H1 (cell line): ENCODE results near the gene BAAT. TPM values are rescaled to one million over a fixed set of nuclear protein-coding genes. Genes with fewer than 3 reads are reported as not detected.

Experiments
- CTCF ChIA-PET: fragments of 300-600 bp; sonication (Branson Sonifier 250); formaldehyde crosslinking; loops from one replicate; lab custom pipeline; 2021; ENCODE audit not compliant: partially characterized antibody; lab: Charles Lee
- POLR2A ChIA-PET: fragments of 300-600 bp; sonication (Branson Sonifier 250); formaldehyde crosslinking; loops from one replicate; lab custom pipeline; 2021; ENCODE audit warnings: inconsistent platforms; ENCODE audit not compliant: partially characterized antibody; lab: Charles Lee
- DNase-seq, 2 experiments: peaks; one replicate each; pipeline versions ENCODE4 v3.0.0 to v3.0.0-alpha.2; 2010 to 2022; ENCODE audit warnings: low spot score in 2 of 2, low read depth in 1 of 2, mixed read lengths in 1 of 2
- FAIRE-seq: peaks from 2 replicates; lab custom pipeline; 2011; peaks lifted over from hg19 to GRCh38; lab: Jason Lieb, UNC
- H2AFZ ChIP-seq: 2 replicates; pipeline ENCODE4 v1.8.1; 2012; ENCODE audit warnings: low read length, inconsistent platforms
- H2AK5ac ChIP-seq: 2 replicates; pipeline ENCODE4 v1.6.1; 2013; ENCODE audit warnings: low read depth, low read length
- H2BK120ac ChIP-seq: replicated peaks from 2 replicates; pipeline ENCODE3; 2013; ENCODE audit warnings: low read depth, low read length, inconsistent platforms
- H2BK12ac ChIP-seq: 2 replicates; pipeline ENCODE4 v1.6.1; 2013; ENCODE audit warnings: low read depth, low read length
- H2BK15ac ChIP-seq: 2 replicates; pipeline ENCODE4 v1.6.1; 2013; ENCODE audit warnings: low read length
- H2BK20ac ChIP-seq: 2 replicates; pipeline ENCODE4 v1.6.1; 2013; ENCODE audit warnings: low read length
- H2BK5ac ChIP-seq: 2 replicates; pipeline ENCODE4 v1.6.1; 2013; ENCODE audit warnings: low read depth, low read length
- H3K14ac ChIP-seq: 2 replicates; pipeline ENCODE4 v1.6.1; 2013; ENCODE audit warnings: inconsistent platforms; ENCODE audit not compliant: insufficient read length
- H3K18ac ChIP-seq: 2 replicates; pipeline ENCODE4 v1.6.1; 2013; ENCODE audit warnings: low read length; ENCODE audit errors: extremely low read depth
- H3K23ac ChIP-seq: 2 replicates; pipeline ENCODE4 v1.6.1; 2013; ENCODE audit warnings: inconsistent platforms; ENCODE audit not compliant: insufficient read length
- H3K23me2 ChIP-seq: 2 replicates; pipeline ENCODE4 v1.6.1; 2013; ENCODE audit warnings: low read depth, low read length
- H3K27ac ChIP-seq: 2 replicates; pipeline ENCODE4 v1.6.1; 2011; ENCODE audit warnings: low read depth, low read length, inconsistent platforms
- H3K27me3 ChIP-seq, 4 experiments: replicated peaks in 1 of 4; 1 replicate in 1 of 4; 2 replicates in 3 of 4; pipeline versions ENCODE4 v1.6.1 to v1.8.1; 2011 to 2013; ENCODE audit warnings: low read length in 3 of 4, mild to moderate bottlenecking in 3 of 4, inconsistent platforms in 2 of 4, mixed read lengths in 2 of 4, moderate library complexity in 1 of 4; ENCODE audit not compliant: control insufficient read depth in 3 of 4, insufficient read depth in 3 of 4; ENCODE audit errors: extremely low read depth in 1 of 4
- H3K36me3 ChIP-seq, 4 experiments: 2 replicates each; pipeline versions ENCODE4 v1.6.1 to v1.8.1; 2011 to 2013; ENCODE audit warnings: mild to moderate bottlenecking in 4 of 4, low read length in 3 of 4, moderate library complexity in 2 of 4, control low read depth in 1 of 4, inconsistent platforms in 1 of 4; ENCODE audit not compliant: insufficient read depth in 4 of 4, control insufficient read depth in 2 of 4
- H3K4ac ChIP-seq: replicated peaks from 2 replicates; pipeline ENCODE3; 2013; ENCODE audit warnings: low read length, low read depth, mixed read lengths, inconsistent platforms; ENCODE audit not compliant: insufficient read length
- H3K4me1 ChIP-seq, 4 experiments: replicated peaks in 1 of 4; 1 replicate in 1 of 4; 2 replicates in 3 of 4; pipeline versions ENCODE4 v1.6.1 to v1.8.1; 2011 to 2013; ENCODE audit warnings: low read length in 3 of 4, inconsistent platforms in 2 of 4, mixed read lengths in 1 of 4; ENCODE audit not compliant: insufficient read depth in 4 of 4, control insufficient read depth in 3 of 4
- H3K4me2 ChIP-seq, 2 experiments: 2 replicates each; pipeline versions ENCODE4 v1.6.1 to v1.8.1; 2011 to 2013; ENCODE audit warnings: low read depth in 2 of 2, low read length in 2 of 2, control low read depth in 1 of 2, inconsistent platforms in 1 of 2, mild to moderate bottlenecking in 1 of 2; ENCODE audit not compliant: insufficient read depth in 1 of 2
- H3K4me3 ChIP-seq, 4 experiments: fragments of 200-600, 300-600 bp in 1 of 4; sonication (generic), shearing (Covaris generic), sonication (Bioruptor Twin) in 1 of 4; 2 replicates each; pipeline versions ENCODE4 v1.5.1 to v1.8.1; 2011 to 2016; ENCODE audit warnings: low read length in 4 of 4, low read depth in 3 of 4, control low read depth in 2 of 4, inconsistent platforms in 2 of 4, mild to moderate bottlenecking in 2 of 4, mixed read lengths in 1 of 4, moderate library complexity in 1 of 4; ENCODE audit not compliant: insufficient read depth in 2 of 4; ENCODE audit errors: extremely low read depth in 1 of 4
- H3K56ac ChIP-seq: replicated peaks from 2 replicates; pipeline ENCODE3; 2013; ENCODE audit warnings: low read depth, mild to moderate bottlenecking, mixed read lengths, low read length, inconsistent platforms; ENCODE audit not compliant: insufficient read length
- H3K79me1 ChIP-seq: 2 replicates; pipeline ENCODE4 v1.6.1; 2013; ENCODE audit warnings: low read depth, low read length, control low read depth
- H3K79me2 ChIP-seq, 2 experiments: 2 replicates each; pipeline versions ENCODE4 v1.6.1 to v1.8.1; 2012 to 2013; ENCODE audit warnings: low read length in 2 of 2, mild to moderate bottlenecking in 2 of 2, inconsistent platforms in 1 of 2; ENCODE audit not compliant: insufficient read depth in 2 of 2, control insufficient read depth in 1 of 2
- H3K9ac ChIP-seq, 4 experiments: replicated peaks in 1 of 4; 1 replicate in 1 of 4; 2 replicates in 3 of 4; pipeline versions ENCODE4 v1.6.1 to v1.8.1; 2011 to 2013; ENCODE audit warnings: low read depth in 3 of 4, low read length in 3 of 4, control low read depth in 2 of 4, mild to moderate bottlenecking in 2 of 4, moderate library complexity in 2 of 4, inconsistent platforms in 1 of 4; ENCODE audit errors: extremely low read depth in 1 of 4
- H3K9me3 ChIP-seq, 2 experiments: 2 replicates each; pipeline versions ENCODE4 v1.6.1 to v1.8.1; 2012 to 2013; ENCODE audit warnings: mild to moderate bottlenecking in 2 of 2, moderate library complexity in 2 of 2, control low read depth in 1 of 2, inconsistent platforms in 1 of 2, low read depth in 1 of 2, low read length in 1 of 2, mixed read lengths in 1 of 2; ENCODE audit not compliant: insufficient read depth in 2 of 2
- H4K20me1 ChIP-seq, 2 experiments: replicated peaks in 1 of 2; 2 replicates each; pipeline versions ENCODE3 to v1.8.1; 2011 to 2013; ENCODE audit warnings: inconsistent platforms in 2 of 2, low read length in 2 of 2, mild to moderate bottlenecking in 1 of 2; ENCODE audit not compliant: insufficient read depth in 2 of 2, control insufficient read depth in 1 of 2
- H4K5ac ChIP-seq: 2 replicates; pipeline ENCODE4 v1.6.1; 2013; ENCODE audit warnings: low read length, low read depth, mixed read lengths, inconsistent platforms; ENCODE audit not compliant: insufficient read length
- H4K8ac ChIP-seq: 2 replicates; pipeline ENCODE4 v1.8.0; 2013; ENCODE audit warnings: mild to moderate bottlenecking, moderate library complexity, low read length, inconsistent platforms; ENCODE audit not compliant: insufficient read depth; ENCODE audit errors: extremely low read depth
- H4K91ac ChIP-seq: replicated peaks from 2 replicates; pipeline ENCODE3; 2013; ENCODE audit warnings: low read length, mixed read lengths, inconsistent platforms; ENCODE audit not compliant: insufficient read length
- ASH2L ChIP-seq: fragments of 200-600, 300-600 bp; sonication (generic); IDR thresholded peaks from one replicate; pipeline ENCODE4 v1.7.1; 2017; ENCODE audit warnings: low read length
- KDM4A ChIP-seq: IDR thresholded peaks from one replicate; pipeline ENCODE4 v1.7.1; 2012; ENCODE audit warnings: low read depth, mild to moderate bottlenecking, moderate library complexity, low read length, inconsistent platforms; ENCODE audit not compliant: severe bottlenecking
- MAX ChIP-seq: IDR thresholded peaks from 2 replicates; pipeline ENCODE4 v1.6.1; 2012; ENCODE audit warnings: inconsistent platforms
- NANOG ChIP-seq: IDR thresholded peaks from 2 replicates; pipeline ENCODE4 v1.6.1; 2011; ENCODE audit warnings: low read length, low read depth, mild to moderate bottlenecking, inconsistent platforms; ENCODE audit not compliant: insufficient read depth, poor library complexity, severe bottlenecking
- SIX5 ChIP-seq: IDR thresholded peaks from 2 replicates; pipeline ENCODE4 v1.6.1; 2011; ENCODE audit warnings: mild to moderate bottlenecking, low read depth, low read length
- SP2 ChIP-seq: IDR thresholded peaks from 2 replicates; pipeline ENCODE4 v1.6.1; 2012; ENCODE audit warnings: mild to moderate bottlenecking, low read length, inconsistent platforms
- TEAD4 ChIP-seq: IDR thresholded peaks from 2 replicates; pipeline ENCODE4 v1.6.1; 2012; ENCODE audit warnings: low read depth, low read length, inconsistent platforms, mixed read lengths
- WGBS, 2 experiments: shearing (Covaris generic) in 1 of 2; methylation state at CpG; one replicate each; pipeline versions ENCODE4 v1.1.6 to v1.1.7; 2013 to 2015; ENCODE audit warnings: low lambda C conversion rate in 2 of 2, mixed read lengths in 2 of 2, inconsistent platforms in 1 of 2, low coverage in 1 of 2, missing lambda C conversion rate in 1 of 2; ENCODE audit not compliant: insufficient replicate concordance in 2 of 2, insufficient coverage in 1 of 2, insufficient read length in 1 of 2; ENCODE audit errors: extremely low coverage in 1 of 2, missing lambda C conversion rate in 1 of 2; 5-methylcytosine and 5-hydroxymethylcytosine counted together
- polyA plus RNA-seq, 7 experiments: library from polyadenylated mRNA; depleted of rRNA in 3 of 7; stranded (reverse) in 5 of 7; unstranded in 2 of 7; fragments of >200 nt in 5 of 7; fragments of 200-250 nt in 2 of 7; gene quantifications; 1 replicate in 5 of 7; 2 replicates in 1 of 7; 4 replicates in 1 of 7; pipeline versions ENCODE4 v1.2.1 to v1.2.3, GENCODE V29; 2011 to 2013; ENCODE audit warnings: missing spikeins in 2 of 7, mixed read lengths in 2 of 7
- total RNA-seq: library from RNA; stranded (reverse); fragmentation: NEBNext Ultra II Directional; extraction: Animal tissue kit (Norgen Biotek cat#: 25700); gene quantifications from 2 replicates; pipeline ENCODE4 v1.2.1, GENCODE V29; 2021
- TF ChIP-seq, protein P1 (sequence below): IDR thresholded peaks from 2 replicates; pipeline ENCODE4 v1.6.1; 2012; ENCODE audit warnings: low read length, inconsistent platforms

BAAT gene
- total and polyA plus RNA-seq, 2 of the 8 experiments (the other 6 are each of a cell fraction or from before 2014, with no cell fraction given): 0.09 to 0.17 TPM

DNA sequence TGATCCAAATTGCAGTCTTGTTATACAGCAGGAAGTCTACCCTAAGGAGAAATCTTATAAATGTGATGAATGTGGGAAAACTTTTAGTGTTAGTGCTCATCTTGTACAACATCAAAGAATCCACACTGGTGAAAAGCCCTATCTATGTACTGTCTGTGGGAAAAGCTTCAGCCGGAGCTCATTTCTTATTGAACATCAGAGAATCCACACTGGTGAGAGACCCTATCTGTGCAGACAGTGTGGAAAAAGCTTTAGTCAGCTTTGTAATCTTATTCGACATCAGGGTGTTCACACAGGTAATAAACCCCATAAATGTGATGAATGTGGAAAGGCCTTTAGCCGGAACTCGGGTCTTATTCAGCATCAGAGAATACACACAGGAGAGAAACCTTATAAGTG, 24.3 kb upstream of the BAAT start:
- CTCF ChIA-PET: interaction anchor here (0.9 to 1.3 kb wide), 5 partner anchors 14 to 40 kb away, joined by 3 to 4 read pairs (median 3); no protein-coding TSS in a partner anchor
- Histone ChIP-seq H2AK5ac (no peak overlapping the region), H3K27ac (no peak overlapping the region), H3K4me2 (no peak overlapping the region), H4K8ac (no peak overlapping the region), H3K56ac (no peak overlapping the region), H3K36me3 (peaks cover 11 to 57% (median 41%) of the 10 kb centered on the region in 4 experiments), H3K14ac (no peak overlapping the region), H2BK5ac (no peak overlapping the region), H3K23me2 (no peaks in the 10 kb centered on the region), H2AFZ (no peak overlapping the region), H3K79me2 (no peaks in the 10 kb centered on the region), H3K23ac (no peak overlapping the region), H3K27me3 (no peaks in the 10 kb centered on the region), H4K5ac (no peak overlapping the region), H3K79me1 (no peaks in the 10 kb centered on the region), H3K4me3 (no peak overlapping the region), H2BK15ac (no peak overlapping the region), H2BK20ac (no peak overlapping the region), H3K4me1 (no peaks in the 10 kb centered on the region), H3K18ac (no peak overlapping the region), H3K9ac (no peak overlapping the region), H2BK12ac (no peak overlapping the region), H2BK120ac (no peak overlapping the region), H3K9me3 (peaks cover 49 to 50% of the 10 kb centered on the region in 2 experiments), H3K4ac (no peak overlapping the region), H4K91ac (no peak overlapping the region), H4K20me1 (no peaks in the 10 kb centered on the region)
- WGBS, 2 experiments: 96% methylated on average over 4 of the region's 4 CpGs; no CpG with 5 or more reads in 1 of the 2 experiments
- DNase-seq (no peak), FAIRE-seq (no peak)
- POLR2A ChIA-PET: interaction anchor here (0.7 to 1.5 kb wide), 5 partner anchors 8 to 50 kb away, joined by 3 to 5 read pairs (median 4); partner anchors contain the start of gene ALDOB
- TF ChIP-seq KDM4A: no peak
- no peak for TF ChIP-seq ASH2L
- no peak for TF ChIP-seq SP2
- TF ChIP-seq, protein P1, sequence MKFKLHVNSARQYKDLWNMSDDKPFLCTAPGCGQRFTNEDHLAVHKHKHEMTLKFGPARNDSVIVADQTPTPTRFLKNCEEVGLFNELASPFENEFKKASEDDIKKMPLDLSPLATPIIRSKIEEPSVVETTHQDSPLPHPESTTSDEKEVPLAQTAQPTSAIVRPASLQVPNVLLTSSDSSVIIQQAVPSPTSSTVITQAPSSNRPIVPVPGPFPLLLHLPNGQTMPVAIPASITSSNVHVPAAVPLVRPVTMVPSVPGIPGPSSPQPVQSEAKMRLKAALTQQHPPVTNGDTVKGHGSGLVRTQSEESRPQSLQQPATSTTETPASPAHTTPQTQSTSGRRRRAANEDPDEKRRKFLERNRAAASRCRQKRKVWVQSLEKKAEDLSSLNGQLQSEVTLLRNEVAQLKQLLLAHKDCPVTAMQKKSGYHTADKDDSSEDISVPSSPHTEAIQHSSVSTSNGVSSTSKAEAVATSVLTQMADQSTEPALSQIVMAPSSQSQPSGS: no peak
- no peak for TF ChIP-seq NANOG
- TF ChIP-seq SIX5: no peak
- no peak for TF ChIP-seq TEAD4
- TF ChIP-seq MAX: no peak
